ENCODE measurements around the gene ELF4.
A peak's percentile ranks its signal among the peaks of the same experiment; 100 is the strongest.

ELF4 gene

DNA sequence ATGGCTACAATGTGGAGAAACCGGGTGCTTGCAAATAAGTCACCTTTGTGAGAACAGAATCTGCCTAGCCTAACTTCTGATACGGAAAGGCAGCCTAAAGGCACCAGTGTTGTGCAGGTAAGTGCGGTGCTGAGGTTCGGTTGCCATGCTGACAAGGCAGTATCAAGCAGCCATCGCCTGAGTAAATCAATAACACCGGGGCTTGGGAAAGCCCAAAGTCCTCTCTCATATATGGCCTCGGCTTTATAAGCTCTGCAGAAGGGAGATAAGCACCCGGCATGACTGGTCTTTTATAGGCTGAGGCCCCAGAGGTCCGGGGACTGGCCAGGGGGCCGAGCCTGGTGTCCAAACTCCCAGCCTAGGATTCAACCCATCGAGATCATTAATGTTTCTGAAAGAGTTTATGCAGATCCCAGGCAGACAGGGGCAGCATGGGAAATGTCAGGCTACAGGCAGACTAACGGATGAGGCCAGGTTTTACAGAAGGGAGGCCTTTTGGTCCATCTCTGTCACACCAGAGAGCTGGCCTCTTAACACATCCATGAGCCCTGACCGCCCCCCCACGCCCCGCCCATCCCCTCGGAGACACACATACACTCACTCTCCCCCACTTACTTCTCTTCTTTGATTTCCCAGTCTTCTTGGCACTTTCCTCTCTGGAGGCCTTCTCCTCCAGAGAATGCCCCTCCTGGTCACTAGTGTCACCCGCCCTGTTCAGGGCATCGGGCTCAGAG, 38.5 kb downstream of the ELF4 start:
- TF ChIP-seq, protein P1, sequence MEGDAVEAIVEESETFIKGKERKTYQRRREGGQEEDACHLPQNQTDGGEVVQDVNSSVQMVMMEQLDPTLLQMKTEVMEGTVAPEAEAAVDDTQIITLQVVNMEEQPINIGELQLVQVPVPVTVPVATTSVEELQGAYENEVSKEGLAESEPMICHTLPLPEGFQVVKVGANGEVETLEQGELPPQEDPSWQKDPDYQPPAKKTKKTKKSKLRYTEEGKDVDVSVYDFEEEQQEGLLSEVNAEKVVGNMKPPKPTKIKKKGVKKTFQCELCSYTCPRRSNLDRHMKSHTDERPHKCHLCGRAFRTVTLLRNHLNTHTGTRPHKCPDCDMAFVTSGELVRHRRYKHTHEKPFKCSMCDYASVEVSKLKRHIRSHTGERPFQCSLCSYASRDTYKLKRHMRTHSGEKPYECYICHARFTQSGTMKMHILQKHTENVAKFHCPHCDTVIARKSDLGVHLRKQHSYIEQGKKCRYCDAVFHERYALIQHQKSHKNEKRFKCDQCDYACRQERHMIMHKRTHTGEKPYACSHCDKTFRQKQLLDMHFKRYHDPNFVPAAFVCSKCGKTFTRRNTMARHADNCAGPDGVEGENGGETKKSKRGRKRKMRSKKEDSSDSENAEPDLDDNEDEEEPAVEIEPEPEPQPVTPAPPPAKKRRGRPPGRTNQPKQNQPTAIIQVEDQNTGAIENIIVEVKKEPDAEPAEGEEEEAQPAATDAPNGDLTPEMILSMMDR (IDR thresholded peaks at IDR 0.05; ENCODE audit: low read depth, low read length), result no peak
- H3K4me3 ChIP-seq (ENCODE audit: low read depth, low read length), result no peak overlapping the region

DNA sequence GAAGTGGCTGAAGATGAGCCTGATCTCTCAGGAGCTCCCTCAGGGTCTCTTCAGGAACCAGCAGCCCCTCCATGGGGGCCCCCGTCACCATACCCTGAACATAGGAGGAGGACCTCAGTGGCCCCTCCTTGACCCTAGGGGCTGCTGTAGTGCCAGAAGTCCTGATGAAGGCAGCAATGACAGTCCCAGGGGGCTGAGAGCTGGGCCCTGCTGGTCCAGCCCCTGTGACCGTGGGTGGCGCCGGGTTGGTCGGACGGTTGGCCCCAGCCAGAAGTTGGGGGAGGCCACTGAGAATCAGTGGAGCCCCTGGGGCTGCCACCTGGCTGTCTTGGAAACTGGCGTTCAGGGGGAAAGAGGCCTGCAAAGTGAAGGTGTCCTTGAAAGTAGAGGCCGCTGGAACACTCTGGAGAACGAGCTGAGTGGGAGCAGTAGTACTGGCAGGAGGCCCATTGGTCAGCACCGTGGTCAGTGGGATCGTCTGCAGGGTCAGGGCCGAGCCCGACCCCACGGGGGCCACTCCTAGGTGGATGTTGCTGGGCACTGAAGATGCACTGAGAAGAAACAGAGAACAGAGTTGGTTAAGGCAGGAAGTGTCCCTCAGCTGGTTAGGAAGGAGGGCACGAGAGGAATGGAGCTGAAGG, 43.2 kb downstream of the ELF4 start:
- no peak overlapping the region for H3K4me3 ChIP-seq (ENCODE audit: low read depth, low read length)
- TF ChIP-seq, protein P1 (IDR thresholded peaks at IDR 0.05; ENCODE audit: low read depth, low read length), result no peak

DNA sequence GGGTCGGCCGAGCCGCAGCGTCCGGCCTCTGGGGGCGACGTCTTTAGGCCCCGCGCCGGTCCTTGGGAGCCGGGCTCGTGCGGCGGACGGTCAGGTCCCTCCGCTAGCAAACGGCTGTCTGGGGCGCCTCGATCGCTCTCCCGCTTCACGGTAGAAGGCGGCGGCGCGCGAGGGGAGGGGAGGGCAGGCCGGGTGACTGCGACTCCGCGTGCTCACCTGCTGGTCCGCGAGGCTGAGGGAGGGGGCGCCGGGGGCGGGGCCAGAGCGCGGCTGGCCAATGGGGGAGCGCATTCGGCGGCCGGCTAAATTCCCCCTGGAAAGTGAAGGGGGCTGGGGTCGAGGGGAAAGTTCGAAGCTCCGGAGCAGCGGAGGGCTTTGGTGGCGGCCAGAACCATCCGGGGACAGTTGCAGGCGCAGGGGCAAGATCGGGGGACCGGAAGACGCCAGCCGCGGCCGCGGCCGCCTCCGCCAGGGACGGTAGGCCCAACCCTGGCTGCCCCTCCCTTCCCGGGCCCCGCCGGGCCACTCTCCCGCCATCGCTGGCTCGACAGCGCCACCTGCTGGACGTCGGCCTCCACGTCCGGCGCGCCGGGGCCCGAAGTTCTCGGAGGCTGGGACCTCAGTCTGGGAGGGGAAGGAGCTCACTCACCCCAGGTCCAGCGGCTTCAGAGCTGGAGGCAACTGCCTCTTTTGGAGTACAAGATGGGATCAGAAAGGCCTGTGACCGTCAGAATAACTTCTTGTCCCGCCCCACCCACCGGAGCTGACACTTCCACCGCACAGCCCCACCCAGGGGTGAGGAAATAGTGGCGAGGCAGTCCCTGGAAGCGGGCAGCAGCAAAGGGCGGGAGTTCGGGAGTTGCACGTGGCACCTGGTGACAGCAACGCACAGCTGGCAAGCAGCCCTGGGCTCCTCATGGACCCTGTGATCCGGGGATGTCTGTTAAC, 49.9 kb downstream of the ELF4 start:
- peak overlapping the region; percentile 56 for H3K4me3 ChIP-seq (ENCODE audit: low read depth, low read length)
- TF ChIP-seq, protein P1 (IDR thresholded peaks at IDR 0.05; ENCODE audit: low read depth, low read length), result peak; percentile 60

DNA sequence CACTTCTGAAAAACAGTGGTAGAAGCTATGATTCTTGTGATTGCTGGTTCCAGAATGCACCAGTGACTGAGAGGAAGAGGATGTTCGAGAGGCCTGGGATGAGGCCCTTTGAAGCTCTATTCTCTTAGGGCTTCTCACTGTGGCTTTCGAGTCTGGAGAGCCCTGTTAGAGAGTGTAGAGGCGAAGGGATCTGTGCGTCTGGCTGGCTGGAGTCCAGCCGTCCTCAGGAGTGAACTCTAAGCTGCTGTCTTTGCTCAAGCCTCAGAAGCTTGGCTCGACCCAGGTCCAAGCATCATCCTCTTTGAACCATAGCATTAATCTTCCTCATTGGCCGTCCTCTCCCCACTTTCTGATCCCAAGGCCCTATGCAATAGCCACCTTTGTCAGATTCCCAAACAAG, 51.6 kb downstream of the ELF4 start:
- no peak overlapping the region for H3K4me3 ChIP-seq (ENCODE audit: low read depth, low read length)
- TF ChIP-seq, protein P1 (IDR thresholded peaks at IDR 0.05; ENCODE audit: low read depth, low read length), result no peak

DNA sequence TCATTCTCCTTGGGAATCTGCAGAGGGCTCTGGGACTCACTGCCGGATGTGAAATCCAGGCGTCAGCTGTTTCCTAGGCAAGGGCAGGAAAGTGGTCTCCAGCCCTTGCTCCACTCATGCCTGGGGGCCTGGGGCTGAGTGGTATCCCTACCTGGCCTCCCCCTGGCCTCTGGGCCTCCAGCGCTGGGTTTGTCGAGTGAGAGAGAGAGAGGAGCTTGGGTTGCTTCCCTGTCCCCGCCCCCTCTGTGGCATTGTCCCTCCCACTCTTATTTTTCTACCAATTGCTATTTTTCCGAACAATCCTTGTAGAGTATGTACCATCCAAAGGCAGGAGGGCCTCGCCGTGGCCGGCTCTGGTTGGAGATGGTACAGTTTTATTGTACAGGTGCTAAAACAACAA, 53.1 kb downstream of the ELF4 start:
- H3K4me3 ChIP-seq (ENCODE audit: low read depth, low read length), result no peak overlapping the region
- TF ChIP-seq, protein P1 (IDR thresholded peaks at IDR 0.05; ENCODE audit: low read depth, low read length), result no peak

DNA sequence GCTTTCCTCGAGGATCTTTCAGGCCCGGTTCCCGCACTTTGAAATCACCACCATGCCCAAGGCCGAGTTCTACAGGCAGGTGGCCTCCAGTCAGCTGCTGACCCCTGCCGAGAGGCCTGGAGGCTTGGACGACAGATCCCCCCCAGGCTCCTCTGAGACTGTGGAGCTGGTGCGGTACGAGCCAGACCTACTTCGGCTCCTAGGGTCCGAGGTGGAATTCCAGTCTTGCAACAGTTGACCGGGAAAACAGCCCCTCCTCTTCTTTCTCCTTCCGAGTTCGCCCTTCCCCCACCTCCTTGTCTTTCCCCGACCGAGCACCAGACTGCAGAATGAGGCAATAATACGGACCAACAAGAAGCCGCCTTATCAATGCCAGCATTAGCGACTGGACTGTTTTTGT, 54.4 kb downstream of the ELF4 start:
- no peak overlapping the region for H3K4me3 ChIP-seq (ENCODE audit: low read depth, low read length)
- TF ChIP-seq, protein P1 (IDR thresholded peaks at IDR 0.05; ENCODE audit: low read depth, low read length), result no peak

Data from WI38 (cell line).